Endodermal cell (in vitro differentiated cells): ENCODE data around the gene PLA2G2C. TPM values are rescaled to one million over a fixed set of nuclear protein-coding genes. Genes with fewer than 3 reads are reported as not detected.
A peak's percentile ranks its signal among the peaks of the same experiment; 100 is the strongest.

Experiments used
- DNase-seq: peaks from one replicate; pipeline ENCODE4 v3.0.0-alpha.2; 2017
- H3K27ac ChIP-seq: 2 replicates; pipeline ENCODE4 v1.5.1; 2013; ENCODE audit warnings: mild to moderate bottlenecking, low read depth, low read length, moderate library complexity
- H3K27me3 ChIP-seq: 2 replicates; pipeline ENCODE4 v1.6.1; 2013; ENCODE audit warnings: mild to moderate bottlenecking, low read length, moderate library complexity; ENCODE audit not compliant: insufficient read depth, control insufficient read depth, poor library complexity, severe bottlenecking
- H3K36me3 ChIP-seq: 2 replicates; pipeline ENCODE4 v1.7.0; 2013; ENCODE audit warnings: mild to moderate bottlenecking, low read length, moderate library complexity; ENCODE audit not compliant: control insufficient read depth, insufficient read depth
- H3K4me1 ChIP-seq: one replicate; pipeline ENCODE4 v1.7.0; 2013; ENCODE audit warnings: low read length; ENCODE audit not compliant: control insufficient read depth, insufficient read depth
- H3K4me3 ChIP-seq: 2 replicates; pipeline ENCODE4 v1.5.1; 2013; ENCODE audit warnings: mild to moderate bottlenecking, low read length, moderate library complexity
- H3K9ac ChIP-seq: 2 replicates; pipeline ENCODE4 v1.6.1; 2013; ENCODE audit warnings: mild to moderate bottlenecking, low read length, moderate library complexity; ENCODE audit not compliant: poor library complexity, severe bottlenecking; ENCODE audit errors: extremely low read depth
- H3K9me3 ChIP-seq: 2 replicates; pipeline ENCODE4 v1.6.1; 2013; ENCODE audit warnings: mild to moderate bottlenecking, low read length, moderate library complexity; ENCODE audit not compliant: control insufficient read depth
- H3K27ac Mint-ChIP-seq: 2 replicates; pipeline ENCODE4 v1.8.0; 2020; ENCODE audit warnings: mixed read lengths
- H3K27me3 Mint-ChIP-seq: 2 replicates; pipeline ENCODE4 v1.8.0; 2021; ENCODE audit warnings: mild to moderate bottlenecking, mixed read lengths; ENCODE audit not compliant: insufficient read depth
- H3K36me3 Mint-ChIP-seq: 2 replicates; pipeline ENCODE4 v1.8.0; 2020; ENCODE audit warnings: low read depth, mixed read lengths
- H3K4me1 Mint-ChIP-seq: 2 replicates; pipeline ENCODE4 v1.8.0; 2020; ENCODE audit warnings: mixed read lengths
- H3K4me3 Mint-ChIP-seq: 2 replicates; pipeline ENCODE4 v1.8.0; 2020; ENCODE audit warnings: mild to moderate bottlenecking, moderate library complexity, mixed read lengths
- H3K9me3 Mint-ChIP-seq: 2 replicates; pipeline ENCODE4 v1.8.0; 2020; ENCODE audit warnings: mild to moderate bottlenecking, mixed read lengths
- CTCF ChIP-seq: fragments of 200-600 bp; sonication (generic); conservative IDR thresholded peaks from 2 replicates; pipeline ENCODE4 v1.5.0; 2021; ENCODE audit warnings: antibody characterized with exemption, mild to moderate bottlenecking
- WGBS, 2 experiments: methylation state at CpG; one replicate each; pipeline versions ENCODE4 v1.1.5 to v1.1.7; 2013; ENCODE audit warnings: missing lambda C conversion rate in 2 of 2, mixed read lengths in 1 of 2; ENCODE audit not compliant: insufficient coverage in 1 of 2, insufficient read length in 1 of 2; 5-methylcytosine and 5-hydroxymethylcytosine counted together
- total RNA-seq, 2 donors: library from RNA; stranded (reverse); fragmentation: NEBNext Ultra II Directional in 1 of 2; extraction: Animal tissue kit (Norgen Biotek cat#: 25700) in 1 of 2; gene quantifications; 2 replicates in 1 of 2; 3 replicates in 1 of 2; pipeline ENCODE4 v1.2.1, GENCODE V29; 2021

Gene PLA2G2C
- total RNA-seq, 2 donors from 2014 or later, result not detected

- TF ChIP-seq CTCF, result no peak
- Mint-ChIP-seq H3K36me3 (no peaks in the 10 kb centered on the region), H3K4me1 (peaks cover 5% of the 10 kb centered on the region), H3K9me3 (peaks cover 7% of the 10 kb centered on the region), H3K27me3 (peaks cover 19% of the 10 kb centered on the region), H3K27ac (no peak overlapping the region), H3K4me3 (no peak overlapping the region)
- no peaks in the 10 kb centered on the region for H3K4me1 ChIP-seq
- H3K4me3 ChIP-seq, result no peak overlapping the region
- peaks cover 30% of the 10 kb centered on the region for H3K27me3 ChIP-seq
- no peak overlapping the region for H3K27ac ChIP-seq
- no peak overlapping the region for H3K9ac ChIP-seq
- no peaks in the 10 kb centered on the region for H3K36me3 ChIP-seq
- no peak for DNase-seq
- no peaks in the 10 kb centered on the region for H3K9me3 ChIP-seq
- 90 to 92% methylated on average over 5 to 6 of the region's 6 CpGs for WGBS, 2 experiments
Measured at GRCh38 chr1:20215716-20216115, 29.4 kb upstream of the PLA2G2C start.

GRCh38 chr1:20212685-20213331, 26.5 kb upstream of the PLA2G2C start:
- peaks cover 5% of the 10 kb centered on the region for H3K4me1 Mint-ChIP-seq
- Histone ChIP-seq H3K9ac (no peak overlapping the region), H3K4me1 (no peaks in the 10 kb centered on the region), H3K4me3 (no peak overlapping the region), H3K36me3 (no peaks in the 10 kb centered on the region), H3K27ac (no peak overlapping the region), H3K9me3 (no peaks in the 10 kb centered on the region), H3K27me3 (peaks cover 30% of the 10 kb centered on the region)
- no peak overlapping the region for H3K4me3 Mint-ChIP-seq
- H3K9me3 Mint-ChIP-seq, result peaks cover 7% of the 10 kb centered on the region
- TF ChIP-seq CTCF, result peak; percentile 90
- no peak overlapping the region for H3K27ac Mint-ChIP-seq
- 30 to 35% methylated on average over 16 to 21 of the region's 21 CpGs for WGBS, 2 experiments
- peak; percentile 94 for DNase-seq
- H3K36me3 Mint-ChIP-seq, result no peaks in the 10 kb centered on the region
- peaks cover 24% of the 10 kb centered on the region for H3K27me3 Mint-ChIP-seq

GRCh38 chr1:20212085-20212684, 25.9 kb upstream of the PLA2G2C start:
- no peak for DNase-seq
- H3K4me3 ChIP-seq, result no peak overlapping the region
- H3K4me1 Mint-ChIP-seq, result peaks cover 5% of the 10 kb centered on the region
- no peaks in the 10 kb centered on the region for H3K36me3 ChIP-seq
- H3K4me3 Mint-ChIP-seq, result no peak overlapping the region
- no peak overlapping the region for H3K27ac Mint-ChIP-seq
- H3K9me3 Mint-ChIP-seq, result peaks cover 7% of the 10 kb centered on the region
- H3K36me3 Mint-ChIP-seq, result no peaks in the 10 kb centered on the region
- peaks cover 24% of the 10 kb centered on the region for H3K27me3 Mint-ChIP-seq
- H3K27me3 ChIP-seq, result peaks cover 30% of the 10 kb centered on the region
- no peaks in the 10 kb centered on the region for H3K4me1 ChIP-seq
- H3K27ac ChIP-seq, result no peak overlapping the region
- H3K9me3 ChIP-seq, result no peaks in the 10 kb centered on the region
- WGBS, 2 experiments, result 74 to 79% methylated on average over 8 to 11 of the region's 11 CpGs
- H3K9ac ChIP-seq, result no peak overlapping the region
- no peak for TF ChIP-seq CTCF
